GM12875 (cell line): Measurements from ENCODE around the gene MAPK12.

Experiments
- H3K4me3 ChIP-seq: one replicate; pipeline ENCODE4 v1.5.1; 2011; ENCODE audit warnings: low read depth, low read length, control low read depth
- TF ChIP-seq, protein P1 (sequence below): IDR thresholded peaks from 2 replicates; pipeline ENCODE4 v1.5.1; 2011; ENCODE audit warnings: low read depth, mild to moderate bottlenecking, control low read depth, inconsistent platforms, low read length, moderate library complexity, borderline replicate concordance; ENCODE audit not compliant: insufficient read depth

MAPK12 gene

GRCh38 chr22:50213263-50213662, 48.2 kb downstream of the MAPK12 start:
- H3K4me3 ChIP-seq = no peak overlapping the region
- TF ChIP-seq, protein P1, sequence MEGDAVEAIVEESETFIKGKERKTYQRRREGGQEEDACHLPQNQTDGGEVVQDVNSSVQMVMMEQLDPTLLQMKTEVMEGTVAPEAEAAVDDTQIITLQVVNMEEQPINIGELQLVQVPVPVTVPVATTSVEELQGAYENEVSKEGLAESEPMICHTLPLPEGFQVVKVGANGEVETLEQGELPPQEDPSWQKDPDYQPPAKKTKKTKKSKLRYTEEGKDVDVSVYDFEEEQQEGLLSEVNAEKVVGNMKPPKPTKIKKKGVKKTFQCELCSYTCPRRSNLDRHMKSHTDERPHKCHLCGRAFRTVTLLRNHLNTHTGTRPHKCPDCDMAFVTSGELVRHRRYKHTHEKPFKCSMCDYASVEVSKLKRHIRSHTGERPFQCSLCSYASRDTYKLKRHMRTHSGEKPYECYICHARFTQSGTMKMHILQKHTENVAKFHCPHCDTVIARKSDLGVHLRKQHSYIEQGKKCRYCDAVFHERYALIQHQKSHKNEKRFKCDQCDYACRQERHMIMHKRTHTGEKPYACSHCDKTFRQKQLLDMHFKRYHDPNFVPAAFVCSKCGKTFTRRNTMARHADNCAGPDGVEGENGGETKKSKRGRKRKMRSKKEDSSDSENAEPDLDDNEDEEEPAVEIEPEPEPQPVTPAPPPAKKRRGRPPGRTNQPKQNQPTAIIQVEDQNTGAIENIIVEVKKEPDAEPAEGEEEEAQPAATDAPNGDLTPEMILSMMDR = no peak

- no peak overlapping the region for H3K4me3 ChIP-seq
- TF ChIP-seq, protein P1 = no peak
These were observed 50.3 kb downstream of the MAPK12 start for GRCh38 chr22:50211147-50211546.

DNA sequence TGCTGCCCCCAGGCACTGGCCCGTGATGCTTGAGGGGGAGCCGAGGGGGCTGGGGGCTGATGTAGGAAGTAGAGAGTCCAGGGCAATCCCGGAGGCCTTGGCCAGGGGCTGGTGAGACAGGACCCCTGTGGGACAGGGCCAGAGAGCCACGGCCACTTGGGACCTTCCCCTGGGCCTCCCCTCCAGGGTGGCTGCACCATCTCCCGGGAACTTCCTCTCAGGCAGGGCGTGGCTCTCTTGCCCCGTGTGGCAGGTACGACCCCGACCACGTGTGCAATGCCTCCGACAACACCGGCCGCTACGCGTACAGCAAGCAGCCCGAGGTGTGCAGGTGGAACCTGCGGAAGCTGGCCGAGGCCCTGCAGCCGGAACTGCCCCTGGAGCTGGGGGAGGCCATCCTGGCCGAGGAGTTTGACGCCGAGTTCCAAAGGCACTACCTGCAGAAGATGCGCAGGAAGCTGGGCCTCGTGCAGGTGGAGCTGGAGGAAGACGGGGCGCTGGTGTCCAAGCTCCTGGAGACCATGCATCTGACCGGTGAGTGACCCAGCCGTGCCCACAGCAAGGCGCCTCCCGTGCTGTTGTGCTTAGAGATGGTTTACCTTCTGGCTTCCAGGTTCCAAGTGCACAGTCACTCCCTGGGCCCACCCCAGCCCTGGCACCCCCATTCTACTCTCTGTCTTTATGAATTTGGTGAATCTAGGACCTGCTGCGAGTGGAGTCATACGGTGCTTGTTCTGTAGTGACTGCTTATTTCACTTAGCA, 50.9 kb downstream of the MAPK12 start:
- TF ChIP-seq, protein P1 = no peak
- H3K4me3 ChIP-seq = no peak overlapping the region

GRCh38 chr22:50209893-50210292, 51.6 kb downstream of the MAPK12 start:
- TF ChIP-seq, protein P1 = peak; percentile 83
- H3K4me3 ChIP-seq = no peak overlapping the region

DNA sequence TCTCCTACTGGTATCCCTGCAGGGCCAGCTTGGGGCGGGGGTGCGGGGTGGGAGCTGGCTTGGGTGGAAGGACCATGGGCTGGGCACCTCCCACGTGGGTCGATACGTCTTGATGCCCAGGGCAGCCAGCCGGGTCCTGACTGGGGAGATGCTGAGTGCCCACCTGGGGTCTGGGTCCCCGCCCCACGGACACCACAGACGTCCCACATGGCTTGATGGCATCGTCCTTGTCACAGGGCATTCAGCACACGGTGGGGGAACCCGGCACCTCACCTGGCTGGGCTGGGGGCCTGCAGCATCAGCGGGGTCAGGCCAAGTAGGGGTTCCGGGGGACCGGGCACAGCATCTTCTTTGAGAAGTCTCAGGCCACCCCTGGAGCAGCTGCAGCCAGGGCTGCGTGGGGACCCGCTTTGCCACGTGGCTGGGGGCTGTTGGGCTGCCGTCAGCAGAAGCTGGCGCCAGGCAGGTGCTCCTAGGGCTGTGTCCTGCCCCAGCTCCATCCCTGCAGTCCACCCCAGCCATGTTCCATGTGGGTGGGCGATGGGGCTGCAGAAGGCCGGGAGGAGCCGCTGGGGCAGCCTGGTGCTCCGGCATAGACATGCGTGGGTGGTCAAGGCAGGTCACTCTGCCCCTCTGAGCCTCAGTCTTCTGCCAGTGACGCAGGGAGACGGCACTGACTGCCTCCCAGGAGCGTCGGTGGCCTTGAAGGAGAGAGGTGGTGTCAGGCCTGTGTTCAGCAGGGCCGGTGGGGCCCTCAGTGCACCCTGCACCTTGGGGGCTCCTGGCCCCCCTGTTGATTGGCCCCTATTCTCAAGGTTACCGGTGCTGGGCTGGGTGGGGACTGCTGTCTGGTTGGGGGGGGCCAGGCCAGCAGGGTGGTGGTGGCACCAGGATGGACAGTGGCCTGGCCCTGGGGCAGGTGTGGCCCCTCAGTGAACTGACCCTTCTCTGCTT, 52.3 kb downstream of the MAPK12 start:
- H3K4me3 ChIP-seq = no peak overlapping the region

GRCh38 chr22:50208430-50208938, 53.0 kb downstream of the MAPK12 start:
- TF ChIP-seq, protein P1 = no peak

More for the DNA sequence above, 52.3 kb downstream of the MAPK12 start:
- TF ChIP-seq, protein P1 = no peak

More at GRCh38 chr22:50208430-50208938, 53.0 kb downstream of the MAPK12 start:
- H3K4me3 ChIP-seq = no peak overlapping the region
